HG03521 (cell line): ENCODE measurements around the gene KCNH3.
"Not testable (repeated sequence)": the region's sequence is repeated elsewhere in the genome, so short reads cannot be mapped to it uniquely, and the experiment has no call there.

Experiments used
- ATAC-seq: cut with Tn5 transposase; IDR thresholded peaks from one replicate; pipeline ENCODE4 v1.9.1; 2021; ENCODE audit warnings: mild to moderate bottlenecking, moderate library complexity; ENCODE audit not compliant: unreplicated experiment

Gene KCNH3, protein sequence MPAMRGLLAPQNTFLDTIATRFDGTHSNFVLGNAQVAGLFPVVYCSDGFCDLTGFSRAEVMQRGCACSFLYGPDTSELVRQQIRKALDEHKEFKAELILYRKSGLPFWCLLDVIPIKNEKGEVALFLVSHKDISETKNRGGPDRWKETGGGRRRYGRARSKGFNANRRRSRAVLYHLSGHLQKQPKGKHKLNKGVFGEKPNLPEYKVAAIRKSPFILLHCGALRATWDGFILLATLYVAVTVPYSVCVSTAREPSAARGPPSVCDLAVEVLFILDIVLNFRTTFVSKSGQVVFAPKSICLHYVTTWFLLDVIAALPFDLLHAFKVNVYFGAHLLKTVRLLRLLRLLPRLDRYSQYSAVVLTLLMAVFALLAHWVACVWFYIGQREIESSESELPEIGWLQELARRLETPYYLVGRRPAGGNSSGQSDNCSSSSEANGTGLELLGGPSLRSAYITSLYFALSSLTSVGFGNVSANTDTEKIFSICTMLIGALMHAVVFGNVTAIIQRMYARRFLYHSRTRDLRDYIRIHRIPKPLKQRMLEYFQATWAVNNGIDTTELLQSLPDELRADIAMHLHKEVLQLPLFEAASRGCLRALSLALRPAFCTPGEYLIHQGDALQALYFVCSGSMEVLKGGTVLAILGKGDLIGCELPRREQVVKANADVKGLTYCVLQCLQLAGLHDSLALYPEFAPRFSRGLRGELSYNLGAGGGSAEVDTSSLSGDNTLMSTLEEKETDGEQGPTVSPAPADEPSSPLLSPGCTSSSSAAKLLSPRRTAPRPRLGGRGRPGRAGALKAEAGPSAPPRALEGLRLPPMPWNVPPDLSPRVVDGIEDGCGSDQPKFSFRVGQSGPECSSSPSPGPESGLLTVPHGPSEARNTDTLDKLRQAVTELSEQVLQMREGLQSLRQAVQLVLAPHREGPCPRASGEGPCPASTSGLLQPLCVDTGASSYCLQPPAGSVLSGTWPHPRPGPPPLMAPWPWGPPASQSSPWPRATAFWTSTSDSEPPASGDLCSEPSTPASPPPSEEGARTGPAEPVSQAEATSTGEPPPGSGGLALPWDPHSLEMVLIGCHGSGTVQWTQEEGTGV

DNA sequence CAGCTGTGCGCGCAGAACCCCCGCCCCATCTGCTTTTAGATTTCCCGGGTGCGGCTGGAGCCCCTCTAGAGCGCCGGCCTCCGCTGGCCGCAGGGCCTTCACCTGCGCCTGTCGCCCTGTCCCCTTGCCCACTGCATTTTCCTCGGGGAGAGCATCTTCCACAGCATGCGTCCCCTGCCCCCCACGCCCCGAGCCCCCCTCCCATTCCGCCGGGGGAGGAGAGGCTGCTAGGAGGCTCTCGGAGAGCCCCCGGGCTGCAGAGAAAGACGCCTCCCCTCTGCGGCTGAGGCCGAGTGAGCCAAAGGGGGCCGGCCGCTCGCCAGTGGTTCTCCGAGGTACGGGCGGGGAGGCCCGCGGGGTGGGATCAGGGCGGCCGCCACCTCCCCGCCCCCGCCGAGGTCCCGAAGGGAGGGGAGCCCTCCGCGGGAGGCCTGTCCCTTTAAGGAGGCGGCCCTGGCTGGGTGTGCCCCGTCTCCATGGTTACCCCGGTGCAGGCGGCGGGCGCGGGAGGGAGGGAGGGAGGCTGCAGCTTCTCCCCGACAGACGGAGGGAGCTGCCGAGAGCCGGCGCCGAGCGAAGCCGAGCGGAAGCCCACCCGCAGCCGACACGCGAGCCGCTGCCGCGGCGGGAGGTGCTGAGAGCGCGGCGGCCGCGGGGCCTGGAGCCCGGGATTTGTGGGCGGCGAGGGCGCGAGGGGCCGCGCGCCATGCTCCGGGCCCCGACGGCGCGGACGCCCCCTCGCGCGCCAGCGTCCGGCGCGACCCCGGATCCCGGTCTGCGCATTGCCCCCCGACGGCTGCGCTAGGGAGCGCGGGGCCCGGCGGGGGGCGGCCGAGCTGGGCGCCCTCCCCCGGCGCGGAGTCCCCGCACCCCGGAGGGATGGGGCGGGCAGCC, at the start of gene KCNH3:
TSS of gene KCNH3 (plus strand) at position 521 of the 894 bp plus-strand sequence. CDS start 387 bp downstream, outside the sequence.
- ATAC-seq = peak; percentile 47

DNA sequence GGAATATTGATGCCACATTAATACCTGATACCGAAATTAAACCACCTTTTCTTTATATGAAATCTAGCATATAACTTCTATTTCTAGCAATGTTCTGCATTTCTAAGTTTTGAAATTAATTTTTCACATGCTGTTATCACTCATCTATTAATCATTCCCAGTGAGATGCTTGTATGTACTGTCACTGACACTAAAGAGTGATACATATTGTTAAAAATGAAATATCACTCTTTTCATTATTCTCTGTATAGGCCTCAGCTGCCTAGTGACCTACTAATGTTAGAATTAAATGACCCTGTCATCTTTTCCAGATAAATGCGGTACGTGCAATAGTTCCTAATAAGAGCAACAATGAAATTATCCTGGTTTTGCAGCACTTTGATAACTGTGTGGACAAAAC, 49.7 kb upstream of the KCNH3 start:
- no peak for ATAC-seq

DNA sequence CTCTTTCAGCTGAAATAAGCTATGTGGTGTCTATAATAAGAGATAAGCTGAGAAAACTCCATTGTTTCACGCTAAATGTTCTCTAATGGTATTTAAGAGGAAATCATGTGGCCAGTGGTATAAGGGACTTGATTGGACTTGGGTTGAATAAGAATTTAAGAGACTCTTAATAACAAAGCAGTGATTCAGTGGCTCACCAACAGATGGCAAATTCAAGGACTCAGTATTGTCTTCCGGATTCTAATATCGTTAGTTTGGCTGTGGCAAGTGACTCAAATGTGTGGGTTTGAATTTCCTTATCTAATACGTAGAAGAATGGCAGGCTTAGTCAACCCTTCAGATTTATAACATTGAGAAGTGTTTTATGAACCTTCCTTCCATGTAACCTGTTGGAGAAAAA, 49.1 kb upstream of the KCNH3 start:
- ATAC-seq = no peak

- ATAC-seq = no peak
Observed at GRCh38 chr12:49491823-49492222, 47.0 kb upstream of the KCNH3 start.

DNA sequence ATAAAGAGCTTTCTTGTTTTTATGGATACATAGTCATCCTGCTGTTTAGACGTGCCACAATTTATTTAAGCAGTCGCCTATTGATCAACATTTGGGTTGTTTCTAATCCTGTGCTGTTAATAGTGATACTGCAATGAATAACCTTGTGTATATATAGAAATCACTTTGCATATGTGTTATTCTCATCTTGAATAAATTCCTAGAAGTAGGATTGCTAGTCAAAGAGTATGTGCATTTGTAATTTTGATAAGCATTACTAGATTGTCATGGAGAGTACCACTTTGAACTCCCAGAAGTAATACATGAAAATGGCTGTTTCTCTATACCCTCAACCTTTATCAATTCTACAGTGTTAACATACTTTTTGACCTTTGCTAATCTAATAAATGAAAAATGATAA, 44.9 kb upstream of the KCNH3 start:
- ATAC-seq = no peak

DNA sequence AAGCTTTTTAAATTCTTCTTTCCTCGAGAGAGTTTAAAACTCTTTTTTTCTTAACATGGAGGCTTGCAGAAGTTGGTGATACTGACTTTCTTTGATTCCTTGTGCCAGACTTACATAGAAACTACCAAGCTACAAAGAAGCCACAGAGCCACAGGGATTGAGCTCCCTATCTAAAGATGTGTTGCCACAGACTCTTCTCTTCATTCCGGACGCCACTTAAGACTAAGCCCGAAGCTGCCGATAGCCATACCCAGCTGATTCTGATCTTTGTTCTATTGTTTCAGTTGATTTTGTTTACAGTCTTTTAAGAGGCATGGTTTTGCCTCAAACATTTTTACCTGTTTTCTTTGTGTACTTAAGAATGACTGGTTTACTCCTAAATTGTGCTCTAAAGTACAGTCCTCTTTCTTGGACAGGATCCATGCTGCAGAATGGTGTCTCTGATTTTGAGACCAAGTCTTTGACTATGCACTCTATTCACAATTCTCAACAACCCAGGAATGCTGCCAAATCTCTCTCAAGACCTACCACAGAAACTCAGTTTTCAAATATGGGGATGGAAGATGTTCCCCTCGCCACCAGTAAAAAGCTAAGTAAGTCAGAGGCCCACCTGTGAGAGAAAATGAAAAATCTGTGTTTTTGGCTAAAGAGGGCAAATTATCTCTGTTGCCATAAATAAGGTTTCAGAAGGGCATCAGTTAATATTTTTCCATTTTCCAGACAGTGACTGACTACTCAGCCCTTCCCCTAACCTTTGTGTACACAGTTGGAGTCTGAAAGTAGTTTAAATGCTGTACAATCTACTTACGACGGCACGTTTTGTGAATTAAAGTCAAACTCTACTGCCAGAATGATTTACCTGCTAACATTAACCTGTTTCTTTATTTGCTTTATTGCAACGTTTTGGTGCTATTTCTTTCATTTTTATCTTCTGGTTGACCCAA, 42.1 kb upstream of the KCNH3 start:
- no peak for ATAC-seq

GRCh38 chr12:49501895-49502294, 36.9 kb upstream of the KCNH3 start:
- ATAC-seq = no peak

DNA sequence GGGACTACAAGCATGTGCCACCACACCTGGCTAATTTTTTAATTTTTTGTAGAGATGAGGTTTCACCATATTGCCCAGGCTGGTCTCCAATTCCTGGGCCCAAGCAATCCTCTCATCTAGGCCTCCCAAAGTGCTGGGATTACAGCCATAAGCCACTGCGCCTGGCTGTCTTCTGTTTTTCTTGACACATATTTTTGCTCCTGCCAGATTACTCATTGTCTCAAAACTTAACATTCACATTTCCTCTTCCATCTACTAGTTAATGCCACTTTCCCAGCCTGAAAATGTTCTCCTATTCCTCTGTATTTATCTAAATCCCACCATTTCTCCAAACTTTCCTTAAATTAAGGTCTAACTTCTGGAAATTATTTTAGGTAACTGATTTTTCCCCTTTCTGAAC, 36.2 kb upstream of the KCNH3 start:
- no peak for ATAC-seq

- no peak for ATAC-seq
Observed at GRCh38 chr12:49503674-49504180, 35.1 kb upstream of the KCNH3 start.

- ATAC-seq = no peak
Observed at GRCh38 chr12:49505672-49506071, 33.2 kb upstream of the KCNH3 start.

DNA sequence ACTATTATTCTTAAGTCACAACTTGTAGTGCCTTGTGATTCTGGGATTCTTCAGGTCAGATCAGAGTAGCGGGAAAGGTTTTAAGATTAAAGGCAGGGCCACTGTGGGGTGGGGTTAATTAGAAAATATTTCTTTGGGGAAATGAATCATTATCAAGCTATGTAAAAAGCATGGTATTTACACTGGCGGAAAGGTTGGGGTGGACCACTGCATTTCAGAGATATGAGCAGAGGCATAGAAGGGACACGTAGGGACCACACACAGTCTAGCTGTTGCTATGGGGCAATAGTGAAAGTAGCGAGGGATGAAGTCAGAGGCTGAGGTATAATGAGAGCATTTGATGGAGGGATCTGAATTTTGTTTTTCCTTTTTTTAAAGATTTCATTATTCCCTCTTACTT, 31.7 kb upstream of the KCNH3 start:
- ATAC-seq = no peak

GRCh38 chr12:49509681-49510080, 29.1 kb upstream of the KCNH3 start:
- not testable (repeated sequence) for ATAC-seq

DNA sequence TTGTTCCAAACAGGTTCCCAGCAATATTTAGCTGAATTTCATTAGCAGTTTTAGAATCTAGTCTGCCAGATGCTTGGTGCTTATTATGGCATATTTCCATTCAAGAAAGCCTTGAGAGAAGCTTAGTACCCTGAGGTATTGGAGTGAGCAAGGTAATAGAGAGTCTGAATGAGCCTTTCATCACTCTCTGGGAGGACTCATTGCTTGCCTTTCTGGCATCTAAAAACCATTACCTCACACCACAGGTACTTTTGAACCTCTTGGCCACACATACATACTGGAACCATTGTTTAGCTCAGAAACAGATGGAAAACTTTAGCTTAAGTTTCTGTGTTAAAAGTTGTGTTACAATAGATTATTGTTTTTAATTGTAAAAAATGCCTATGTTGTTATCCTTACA, 27.4 kb upstream of the KCNH3 start:
- ATAC-seq = no peak

- ATAC-seq = no peak
Observed at GRCh38 chr12:49512546-49512945, 26.3 kb upstream of the KCNH3 start.

DNA sequence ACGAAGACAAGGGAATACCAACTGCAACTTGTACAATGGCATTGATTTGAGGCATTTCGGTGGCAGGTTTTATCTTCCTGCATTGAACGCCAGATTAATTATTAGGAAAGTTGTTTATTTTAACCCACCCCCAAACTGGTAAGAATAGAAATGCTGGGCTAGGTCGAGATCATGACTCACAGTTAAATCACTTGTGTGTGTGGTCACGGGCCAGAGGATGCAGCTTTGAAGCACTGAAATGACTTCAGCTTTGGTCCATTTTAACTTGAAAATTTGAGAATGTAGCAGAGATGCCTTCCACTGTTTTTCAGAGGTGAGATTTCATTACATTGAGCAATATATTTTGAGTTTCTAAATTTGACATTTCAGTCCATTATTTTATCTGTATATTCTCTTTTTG, 23.6 kb upstream of the KCNH3 start:
- no peak for ATAC-seq

DNA sequence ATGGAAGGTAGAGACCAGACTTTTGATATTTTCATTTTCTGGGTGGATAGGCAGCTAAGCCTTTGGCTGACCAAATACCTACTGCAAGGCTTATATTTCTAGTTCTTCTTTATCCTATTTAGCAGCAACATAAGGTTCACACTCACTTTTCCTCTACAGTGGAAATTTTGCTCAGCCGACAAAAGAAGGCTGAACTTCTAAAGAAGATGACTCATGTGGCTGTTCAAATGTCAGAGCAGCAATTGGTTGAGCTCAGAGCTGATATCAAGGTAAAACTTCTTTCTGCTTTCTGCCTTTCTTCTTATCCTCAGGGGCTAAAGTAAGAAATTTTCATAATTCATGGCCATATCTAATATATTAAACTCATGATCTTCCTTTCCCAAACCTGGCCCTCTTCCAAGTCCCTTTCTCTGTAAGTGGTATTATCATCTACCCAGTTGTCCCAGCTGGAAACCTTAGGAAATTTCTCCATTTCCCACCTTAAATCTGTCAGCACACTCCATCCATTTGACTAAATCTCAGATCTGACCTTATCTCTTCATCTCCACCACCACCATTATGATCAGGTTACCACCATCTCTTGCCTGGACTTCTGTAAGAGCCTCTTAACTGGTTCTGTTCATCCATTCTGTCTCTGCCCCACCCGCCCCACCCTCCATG, 19.8 kb upstream of the KCNH3 start:
- ATAC-seq = no peak

DNA sequence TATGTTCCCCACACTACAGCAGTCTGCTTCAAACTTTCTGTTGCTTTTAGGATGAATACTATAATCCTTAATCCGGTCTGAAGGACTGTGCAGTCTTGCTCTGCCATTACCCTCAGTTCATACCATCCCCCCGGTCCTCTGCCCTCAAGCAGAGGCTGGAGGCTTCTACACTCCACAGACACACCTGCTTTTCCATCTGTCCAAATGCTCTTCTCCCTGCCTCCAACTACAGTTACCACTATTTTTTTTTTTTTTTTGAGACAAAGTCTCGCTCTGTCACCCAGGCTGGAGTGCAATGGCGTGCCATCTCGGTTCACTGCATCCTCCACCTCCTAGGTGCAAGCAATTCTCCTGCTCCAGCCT, 19.3 kb upstream of the KCNH3 start:
- no peak for ATAC-seq

GRCh38 chr12:49521389-49521788, 17.4 kb upstream of the KCNH3 start:
- ATAC-seq = no peak
